ENCODE results near the gene GUCY2C.
A peak's percentile ranks its signal among the peaks of the same experiment; 100 is the strongest.

The GUCY2C gene

GRCh38 chr12:14621826-14622225 lies 74.6 kb downstream of the GUCY2C start:
- DNase-seq (ENCODE audit: low read depth): no peak
- no peak for TF ChIP-seq CTCF (IDR thresholded peaks at IDR 0.05; ENCODE audit: low read depth, low read length, missing control alignments)
- H3K4me3 ChIP-seq (ENCODE audit: low read depth, low read length): no peak overlapping the region
- in situ Hi-C loops (cut with HindIII; ENCODE audit: low sequenced_read_pairs): no loop called here

GRCh38 chr12:14619741-14620501 lies 76.5 kb downstream of the GUCY2C start:
- H3K4me3 ChIP-seq (ENCODE audit: low read depth, low read length): no peak overlapping the region
- no peak for DNase-seq (ENCODE audit: low read depth)
- no peak for TF ChIP-seq CTCF (IDR thresholded peaks at IDR 0.05; ENCODE audit: low read depth, low read length, missing control alignments)
- in situ Hi-C loops (cut with HindIII; ENCODE audit: low sequenced_read_pairs): no loop called here

- TF ChIP-seq CTCF (IDR thresholded peaks at IDR 0.05; ENCODE audit: low read depth, low read length, missing control alignments): peak; percentile 38
- DNase-seq (ENCODE audit: low read depth): no peak
- no peak overlapping the region for H3K4me3 ChIP-seq (ENCODE audit: low read depth, low read length)
- in situ Hi-C loops (cut with HindIII; ENCODE audit: low sequenced_read_pairs): no loop called here
Observed at GRCh38 chr12:14618983-14619382, 77.4 kb downstream of the GUCY2C start.

- DNase-seq (ENCODE audit: low read depth): no peak
Observed at GRCh38 chr12:14614704-14615121, 81.7 kb downstream of the GUCY2C start.

GRCh38 chr12:14613718-14614117 lies 82.7 kb downstream of the GUCY2C start:
- no peak overlapping the region for H3K4me3 ChIP-seq (ENCODE audit: low read depth, low read length)
- no peak for TF ChIP-seq CTCF (IDR thresholded peaks at IDR 0.05; ENCODE audit: low read depth, low read length, missing control alignments)
- DNase-seq (ENCODE audit: low read depth): no peak
- in situ Hi-C loops (cut with HindIII; ENCODE audit: low sequenced_read_pairs): no loop called here

More at GRCh38 chr12:14614704-14615121, 81.7 kb downstream of the GUCY2C start:
- H3K4me3 ChIP-seq (ENCODE audit: low read depth, low read length): no peak overlapping the region
- in situ Hi-C loops (cut with HindIII; ENCODE audit: low sequenced_read_pairs): no loop called here
- no peak for TF ChIP-seq CTCF (IDR thresholded peaks at IDR 0.05; ENCODE audit: low read depth, low read length, missing control alignments)

GRCh38 chr12:14612898-14613445 lies 83.4 kb downstream of the GUCY2C start:
- no peak overlapping the region for H3K4me3 ChIP-seq (ENCODE audit: low read depth, low read length)
- in situ Hi-C loops (cut with HindIII; ENCODE audit: low sequenced_read_pairs): no loop called here
- DNase-seq (ENCODE audit: low read depth): no peak
- no peak for TF ChIP-seq CTCF (IDR thresholded peaks at IDR 0.05; ENCODE audit: low read depth, low read length, missing control alignments)

All from astrocyte of the cerebellum (primary cell).